Middle frontal gyrus (tissue), 1 donor: ENCODE results near the gene KCNMA1.

Experiments used
- DNase-seq: peaks from one replicate; pipeline ENCODE4 v3.0.0-alpha.2; 2015; ENCODE audit warnings: low spot score; ENCODE audit errors: extremely low spot score

KCNMA1 gene

DNA sequence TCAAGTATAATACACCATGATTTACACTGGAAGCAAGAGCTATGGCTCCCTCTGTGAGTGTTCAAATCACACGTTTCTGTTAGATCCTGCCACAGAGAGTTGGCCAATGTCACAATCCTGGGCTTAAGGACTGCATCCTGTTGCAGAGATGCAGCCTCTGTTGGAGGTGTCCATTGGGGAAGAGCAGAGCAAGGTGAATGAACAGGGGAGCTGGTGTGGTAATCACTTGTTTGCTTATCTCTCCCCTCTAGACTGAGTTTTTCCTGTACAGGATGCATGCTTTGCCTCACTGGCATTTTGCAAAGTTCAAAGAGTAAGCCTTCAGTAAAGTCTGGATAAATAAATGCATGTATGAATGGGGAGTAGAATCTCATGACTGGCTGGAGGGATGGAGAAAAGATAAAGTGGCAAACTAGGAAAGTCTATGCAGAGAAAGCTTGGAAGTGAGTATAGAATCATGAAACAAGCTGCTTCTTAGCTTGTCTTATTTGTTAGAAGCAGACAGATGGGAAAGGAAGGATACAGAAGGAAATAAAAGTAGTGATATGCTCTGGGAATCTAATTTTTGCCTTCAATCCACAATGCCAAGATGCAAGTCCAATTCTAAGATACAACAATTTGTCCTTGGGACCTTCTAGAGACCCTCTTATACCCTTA, 605.9 kb downstream of the KCNMA1 start:
- DNase-seq: no peak

DNA sequence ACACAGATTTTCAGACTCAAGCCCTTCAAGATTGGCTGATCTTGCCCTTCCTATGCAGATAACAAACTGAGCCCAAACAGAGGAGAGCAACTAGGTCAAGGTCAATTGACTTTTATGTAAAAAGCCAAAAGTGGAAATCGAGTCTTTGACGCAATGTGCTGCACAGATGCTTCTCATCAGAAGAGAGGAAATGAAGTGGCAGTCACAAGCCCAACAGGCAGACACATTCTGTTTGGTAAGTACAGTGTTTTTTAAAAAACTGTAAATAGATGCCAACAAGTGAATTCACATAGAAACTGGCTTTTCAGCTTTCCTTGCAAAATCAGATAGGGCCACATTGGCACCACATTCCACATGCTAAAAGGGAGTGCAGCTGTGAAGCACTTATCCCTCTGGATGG, 606.6 kb downstream of the KCNMA1 start:
- no peak for DNase-seq

DNA sequence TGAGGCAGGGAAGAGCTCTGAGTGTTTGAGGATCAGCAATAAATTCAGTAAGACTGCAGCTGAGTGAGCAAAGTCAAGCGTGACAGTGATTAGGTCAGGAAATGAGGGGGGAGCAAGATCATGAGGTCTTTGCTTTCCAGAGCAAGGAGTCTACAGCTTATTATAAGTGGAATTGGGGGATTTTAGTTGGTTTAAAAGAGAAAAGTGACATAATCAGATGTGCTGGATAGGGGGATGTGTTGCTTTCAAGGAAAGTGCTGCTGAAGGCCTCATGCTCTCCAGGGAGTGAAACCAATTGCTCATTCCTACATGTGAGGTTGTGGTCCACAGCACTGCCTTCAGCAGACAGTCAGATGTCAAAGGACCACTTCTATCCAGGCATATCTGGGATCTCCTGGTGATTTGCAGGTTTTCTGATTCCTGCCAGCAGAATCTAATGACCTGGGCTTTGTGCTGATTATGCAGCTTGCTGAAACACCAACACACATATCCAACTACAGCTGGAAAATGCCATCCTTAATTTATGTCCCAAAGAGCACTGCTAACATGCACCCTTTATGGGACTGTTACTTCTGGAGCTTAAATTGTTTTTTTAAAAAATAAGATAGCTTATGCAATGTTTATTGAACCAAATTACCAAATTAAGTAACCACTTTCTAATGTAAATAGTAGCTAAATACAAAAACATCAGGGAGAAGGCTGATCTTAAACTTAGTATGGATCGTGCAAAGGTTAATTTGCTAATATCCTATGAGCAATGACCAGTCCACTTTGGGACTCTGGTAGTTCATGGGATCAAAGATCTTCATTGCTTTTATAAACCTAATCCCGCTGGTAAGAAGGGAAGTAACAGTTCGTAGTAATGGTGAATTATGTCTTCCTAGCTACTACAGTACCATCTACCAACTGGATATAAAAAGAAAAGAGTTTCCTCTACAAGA, 607.6 kb downstream of the KCNMA1 start:
- DNase-seq: no peak

DNA sequence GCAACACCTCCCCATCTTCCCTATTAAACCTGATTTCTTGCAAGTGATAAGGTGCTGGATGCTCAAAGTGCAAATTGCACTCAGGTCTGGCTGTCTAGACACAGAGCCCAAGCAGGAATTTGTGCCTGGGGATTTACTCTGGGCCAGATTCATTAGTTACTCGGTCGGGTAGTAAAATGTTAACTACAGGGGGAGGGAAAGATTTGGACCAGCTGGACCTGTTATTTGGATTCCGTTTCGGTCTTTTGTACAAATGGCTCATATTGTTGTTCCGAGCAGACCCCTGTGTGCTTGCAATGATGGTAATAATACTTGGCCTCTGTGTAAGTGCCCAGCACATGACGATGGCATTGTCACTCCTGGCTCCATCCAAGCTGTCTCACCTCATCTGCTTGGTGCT, 609.6 kb downstream of the KCNMA1 start:
- no peak for DNase-seq

DNA sequence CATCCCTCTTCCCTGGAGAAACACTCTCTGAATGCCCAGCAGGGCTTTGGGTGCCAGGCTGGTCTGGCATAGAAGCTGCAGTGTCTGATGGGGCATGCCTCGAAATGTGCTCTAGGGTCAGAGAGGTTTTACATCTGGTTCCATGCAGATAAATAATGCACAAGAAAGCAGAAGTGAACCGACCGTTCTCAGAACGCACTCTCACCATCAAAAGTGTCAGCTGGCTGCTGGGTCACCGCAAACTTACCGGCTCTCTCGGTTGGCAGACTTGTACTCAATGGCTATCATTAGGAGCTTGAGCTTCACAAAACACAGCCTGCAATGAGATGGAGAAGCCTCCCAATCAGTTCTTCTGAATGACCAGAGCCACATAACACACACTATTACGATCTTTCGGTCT, 610.0 kb downstream of the KCNMA1 start:
- no peak for DNase-seq

DNA sequence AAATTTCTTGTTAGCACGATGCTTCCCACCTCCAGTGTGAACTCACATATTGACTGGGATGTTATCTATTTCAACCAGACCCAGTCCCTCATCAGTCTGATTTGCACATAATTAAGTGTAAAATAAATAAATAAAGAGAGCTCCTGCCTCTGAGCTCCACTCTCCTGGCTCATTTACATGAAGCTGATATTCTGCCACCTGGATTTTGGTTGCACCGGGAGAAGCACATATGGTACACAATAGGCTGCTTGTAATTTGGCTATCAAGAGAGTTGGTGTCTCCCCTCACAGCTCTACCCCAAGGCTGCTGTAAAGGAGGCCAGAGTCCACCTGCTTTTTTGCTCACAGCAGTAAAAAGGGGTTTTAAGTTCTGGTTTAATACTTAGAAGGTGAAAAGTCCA, 610.5 kb downstream of the KCNMA1 start:
- no peak for DNase-seq

DNA sequence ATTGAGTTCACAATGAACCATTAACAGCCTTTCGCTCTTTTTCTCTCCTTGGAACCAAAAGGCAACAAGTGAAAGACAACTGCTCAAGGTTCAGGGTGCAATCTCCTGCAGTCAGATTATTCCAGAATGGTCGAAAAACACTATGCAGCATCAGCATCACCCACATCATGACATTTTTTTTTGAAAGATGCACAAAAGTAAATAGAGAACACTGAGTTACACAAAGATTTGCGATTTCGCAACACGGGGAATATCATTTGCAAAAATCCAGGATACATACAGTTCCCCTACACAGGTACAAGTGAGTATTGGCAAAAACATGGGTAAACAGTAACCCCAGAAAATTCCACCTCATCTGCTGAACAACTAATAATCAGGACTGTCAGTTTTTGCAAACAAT, 611.5 kb downstream of the KCNMA1 start:
- DNase-seq: no peak

DNA sequence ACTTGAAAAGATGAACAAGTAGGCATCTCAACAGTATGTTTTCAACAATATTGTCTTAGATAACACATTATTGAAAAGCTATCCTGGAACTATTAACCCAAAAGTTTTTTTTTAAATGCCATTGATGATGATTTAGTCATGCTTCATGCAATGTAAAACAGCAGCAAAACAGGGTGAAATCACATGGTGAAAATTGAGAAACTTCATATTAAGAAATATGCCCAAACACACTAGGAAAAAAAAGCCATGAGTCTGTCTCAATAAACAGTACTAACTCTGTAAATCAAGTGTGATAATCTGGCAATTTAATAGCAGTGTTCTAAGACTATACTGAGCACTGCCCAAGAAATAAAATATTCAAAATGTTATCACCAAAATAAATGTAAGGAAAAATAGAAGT, 613.1 kb downstream of the KCNMA1 start:
- no peak for DNase-seq

DNA sequence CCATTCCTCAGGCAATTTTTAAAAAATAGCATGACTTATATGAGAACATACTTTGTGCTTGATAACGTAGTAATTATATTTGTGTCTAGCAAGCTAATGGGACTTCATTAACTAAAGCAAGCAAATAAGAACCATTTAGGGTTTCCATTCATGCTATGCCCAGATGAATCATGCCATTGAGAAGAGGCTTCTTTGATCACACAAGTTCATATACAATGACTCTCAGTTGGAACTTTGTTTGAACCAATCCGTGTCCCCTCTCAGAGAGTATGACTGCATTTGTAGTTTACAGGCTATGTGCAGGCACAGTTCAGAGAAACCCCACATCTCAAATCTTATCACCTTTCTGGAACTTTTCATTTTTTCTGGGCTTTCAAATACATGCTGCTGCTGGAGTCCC, 614.2 kb downstream of the KCNMA1 start:
- no peak for DNase-seq

DNA sequence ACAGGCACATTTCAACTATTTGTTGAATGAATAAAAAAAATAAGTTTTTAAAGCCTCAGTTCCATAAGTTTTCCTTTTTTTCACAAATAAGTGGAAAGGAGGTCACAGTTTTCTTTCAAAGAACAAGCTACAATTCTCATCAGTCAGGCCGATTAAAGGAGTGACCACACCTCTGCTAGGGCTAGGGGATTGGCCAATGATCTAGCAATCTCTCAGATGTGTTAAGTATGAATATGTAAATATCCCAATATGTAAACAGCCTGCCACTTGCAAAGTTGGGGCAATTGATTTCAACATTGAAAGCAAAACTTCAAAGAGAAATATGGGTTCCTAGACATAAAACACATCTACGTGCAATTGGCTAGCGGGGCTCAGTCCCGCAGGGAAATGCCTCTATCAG, 614.9 kb downstream of the KCNMA1 start:
- no peak for DNase-seq

DNA sequence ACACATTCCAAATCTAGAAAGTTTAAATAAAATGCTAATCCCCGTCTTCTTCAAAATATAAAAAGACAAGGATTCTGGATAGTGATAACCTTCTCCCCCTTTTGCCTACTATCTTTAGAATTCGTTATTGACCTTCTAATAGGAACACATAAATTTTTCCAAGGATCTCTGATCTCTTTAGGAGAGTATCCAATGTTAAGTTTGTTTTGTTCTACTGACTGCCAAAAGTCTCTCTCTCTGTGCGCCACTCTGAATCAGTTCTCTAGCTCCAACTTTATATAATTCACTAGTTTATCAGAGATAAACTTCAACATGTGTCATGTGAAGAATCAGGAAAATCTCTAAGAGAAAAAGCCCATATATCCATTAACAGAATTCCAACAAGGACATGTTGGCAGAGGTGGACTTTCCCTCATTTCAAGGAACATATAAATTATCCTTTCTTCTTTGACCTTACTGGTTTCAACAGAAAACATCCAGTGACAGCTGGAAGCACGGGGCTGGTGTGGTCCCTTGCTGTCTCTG, 615.6 kb downstream of the KCNMA1 start:
- no peak for DNase-seq

DNA sequence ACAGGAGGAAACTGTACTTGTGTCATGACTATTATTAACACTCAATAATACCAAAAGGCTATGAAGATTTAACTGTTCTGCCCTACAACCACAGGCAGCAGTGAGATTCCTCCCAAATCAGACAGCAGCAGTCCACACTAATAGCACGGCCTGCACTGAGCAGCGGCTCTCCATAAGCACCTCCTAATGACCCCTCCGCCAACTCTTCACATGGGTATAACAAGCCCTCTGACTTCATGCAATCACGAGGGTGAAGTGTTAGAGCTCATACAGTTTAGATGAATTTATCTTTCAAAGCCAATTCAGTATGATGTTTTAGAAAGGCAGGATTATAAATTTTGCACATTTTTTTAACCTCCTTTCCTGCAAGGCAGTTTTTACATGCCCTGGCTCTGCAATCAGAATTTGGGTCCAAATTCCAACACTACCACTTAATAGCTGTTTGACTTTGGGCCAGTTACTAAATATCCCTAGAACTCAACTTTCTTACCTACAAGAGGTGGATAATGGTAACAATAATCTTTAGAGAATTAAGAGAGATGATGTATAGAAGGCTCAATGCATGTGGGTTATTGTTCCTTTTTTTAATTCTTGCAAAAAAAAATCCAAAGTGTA, 617.1 kb downstream of the KCNMA1 start:
- no peak for DNase-seq

DNA sequence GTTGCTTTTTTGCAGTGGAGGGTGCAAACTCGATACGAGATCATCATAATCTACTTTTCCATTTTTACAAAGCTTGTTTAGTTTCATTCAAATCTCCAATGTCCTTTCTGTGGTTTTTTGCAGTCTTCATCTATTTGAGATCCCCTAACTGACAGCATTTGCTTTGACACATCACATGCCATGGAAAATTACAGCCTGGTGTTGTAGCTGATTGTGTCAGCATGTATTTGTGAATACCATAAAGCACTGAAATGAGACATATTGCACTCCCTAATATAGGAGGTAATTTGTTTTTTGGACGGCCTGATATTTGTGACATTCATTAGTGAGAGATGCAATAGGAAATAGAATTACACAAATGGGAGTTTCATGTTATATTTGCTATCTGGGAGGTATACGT, 620.8 kb downstream of the KCNMA1 start:
- no peak for DNase-seq

DNA sequence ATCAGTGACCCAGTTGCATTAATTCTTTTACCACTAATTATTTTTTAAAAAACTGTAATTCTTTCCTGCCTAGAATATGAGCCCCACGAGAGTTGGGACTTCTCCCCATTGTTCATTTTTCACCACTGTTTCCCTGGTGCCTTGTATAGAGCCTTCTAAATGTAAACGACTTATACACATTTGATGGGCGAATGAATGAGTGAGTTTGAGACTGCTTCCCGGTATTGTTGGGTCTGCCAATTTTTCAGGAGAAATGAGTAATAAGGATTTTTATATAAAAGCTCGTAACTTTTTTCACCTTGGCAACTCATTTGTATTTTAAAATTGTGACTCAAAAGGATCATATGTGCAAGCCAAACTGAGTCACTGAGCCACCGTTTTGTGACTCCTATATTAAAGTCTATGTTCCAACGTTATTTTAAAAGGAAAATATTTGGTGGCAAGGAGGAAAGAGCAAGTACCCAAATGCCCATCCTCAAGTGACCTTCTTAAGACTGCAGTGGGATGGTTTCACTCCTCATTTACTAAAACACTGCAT, 621.3 kb downstream of the KCNMA1 start:
- DNase-seq: no peak

DNA sequence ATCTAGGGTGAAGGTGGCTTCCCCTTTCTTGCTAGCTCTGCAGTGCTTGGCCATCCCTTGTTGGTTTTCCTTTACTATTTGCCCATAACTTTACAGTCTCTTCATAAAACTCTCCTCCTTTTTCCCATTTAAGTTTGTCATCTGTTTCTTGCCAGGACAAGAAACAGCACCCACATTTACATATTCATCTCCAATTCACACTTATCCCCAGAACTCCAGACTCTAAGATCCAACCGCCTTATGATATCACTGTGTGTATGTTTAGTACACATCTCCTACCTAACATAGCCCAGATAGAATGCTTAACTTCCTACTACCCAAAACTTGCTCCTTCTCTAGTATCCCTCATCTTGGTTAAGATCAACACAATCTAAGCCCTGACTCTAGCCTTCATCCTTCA, 622.2 kb downstream of the KCNMA1 start:
- DNase-seq: no peak

DNA sequence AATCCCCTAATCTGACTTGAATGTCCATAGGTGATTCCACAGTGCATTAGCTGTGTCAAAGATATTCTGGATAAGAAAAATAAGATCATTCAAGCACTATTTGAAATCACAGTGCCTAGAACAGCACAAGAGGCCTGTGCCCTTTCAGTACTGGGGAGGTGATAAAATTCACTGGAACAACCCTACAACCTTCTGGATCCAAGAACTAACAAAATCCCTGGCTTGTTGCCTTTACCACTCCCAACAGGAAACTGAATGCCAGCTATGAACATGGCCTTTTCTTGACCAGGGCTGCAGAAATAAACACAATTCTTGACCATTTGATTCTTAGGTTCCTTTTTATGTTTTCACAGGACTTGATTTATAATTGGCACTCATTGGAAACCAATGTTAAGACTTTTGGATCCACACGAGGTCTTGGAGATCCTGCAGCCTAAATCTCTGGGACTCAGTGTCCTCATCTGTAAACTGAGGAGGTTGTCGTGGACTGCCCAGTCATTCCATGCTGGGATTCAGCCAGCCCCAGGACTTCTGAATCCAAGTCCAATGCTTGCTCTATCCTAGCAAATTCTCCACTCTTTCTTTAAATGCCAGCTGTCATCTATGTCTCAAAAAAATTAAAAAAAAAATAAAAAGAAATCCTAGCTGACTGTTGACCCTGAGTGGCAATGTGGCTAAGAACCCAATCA, 624.7 kb downstream of the KCNMA1 start:
- no peak for DNase-seq

DNA sequence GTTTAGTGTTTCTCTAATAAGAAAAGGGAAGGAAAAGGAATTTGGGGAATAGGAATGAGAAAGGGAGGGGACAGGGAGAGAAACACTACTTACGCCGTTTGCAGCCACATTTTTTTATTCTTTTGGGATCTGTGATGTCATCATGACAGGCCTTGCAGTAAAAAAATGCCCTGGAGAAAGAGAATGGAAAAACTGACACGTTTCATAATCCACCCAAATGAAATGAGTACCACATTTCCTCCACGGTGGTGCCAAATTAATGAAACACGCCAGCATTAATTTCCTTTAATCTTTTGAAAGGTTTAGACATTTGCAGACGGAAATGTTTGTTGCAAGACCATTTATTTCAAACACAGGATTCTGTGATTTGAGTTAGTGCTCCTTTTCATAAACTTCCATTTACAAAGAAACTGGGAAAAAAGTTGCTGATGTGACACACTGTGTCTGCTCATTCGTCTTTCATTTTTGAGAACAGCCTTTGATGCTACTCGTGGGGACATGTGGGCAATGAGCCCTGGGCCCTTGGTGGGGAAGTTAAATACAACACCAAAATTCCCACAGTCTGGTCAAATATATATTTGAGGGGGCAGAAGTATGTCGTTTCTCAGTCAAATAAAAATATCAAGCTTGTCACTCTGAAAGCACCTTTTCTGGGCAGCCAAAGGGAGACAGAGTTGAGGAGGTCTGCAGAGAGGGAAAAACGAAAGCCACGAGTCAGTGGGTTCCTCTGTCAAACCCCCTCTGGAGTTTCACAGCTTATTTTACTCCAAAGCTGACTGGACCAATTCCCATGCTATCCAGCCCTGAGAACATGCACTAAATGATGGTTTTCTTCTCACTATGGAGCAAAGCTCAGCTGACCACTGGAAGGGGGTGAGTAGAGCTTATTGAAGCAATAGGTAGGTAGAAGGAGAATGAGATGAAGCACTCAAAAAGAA, 625.5 kb downstream of the KCNMA1 start:
- DNase-seq: no peak

DNA sequence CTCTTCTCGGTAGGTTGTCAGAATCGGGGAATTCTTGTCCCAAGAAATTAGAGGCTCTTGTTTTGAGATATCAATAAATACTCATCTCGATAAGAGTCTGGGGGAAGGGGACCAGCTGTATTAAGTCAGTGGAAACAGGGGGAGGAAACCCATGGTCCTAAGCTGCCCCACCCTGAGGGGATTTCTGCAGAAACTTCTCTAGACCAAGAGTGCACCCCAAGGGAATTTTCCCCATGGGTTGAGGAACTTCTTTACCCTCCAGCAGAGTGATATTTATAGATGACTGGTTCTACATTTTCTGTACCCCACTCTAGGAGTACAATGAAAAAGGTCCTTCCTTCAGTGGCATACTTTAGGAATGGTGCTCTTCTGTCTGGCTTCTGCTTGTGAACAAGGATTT, 627.2 kb downstream of the KCNMA1 start:
- no peak for DNase-seq

DNA sequence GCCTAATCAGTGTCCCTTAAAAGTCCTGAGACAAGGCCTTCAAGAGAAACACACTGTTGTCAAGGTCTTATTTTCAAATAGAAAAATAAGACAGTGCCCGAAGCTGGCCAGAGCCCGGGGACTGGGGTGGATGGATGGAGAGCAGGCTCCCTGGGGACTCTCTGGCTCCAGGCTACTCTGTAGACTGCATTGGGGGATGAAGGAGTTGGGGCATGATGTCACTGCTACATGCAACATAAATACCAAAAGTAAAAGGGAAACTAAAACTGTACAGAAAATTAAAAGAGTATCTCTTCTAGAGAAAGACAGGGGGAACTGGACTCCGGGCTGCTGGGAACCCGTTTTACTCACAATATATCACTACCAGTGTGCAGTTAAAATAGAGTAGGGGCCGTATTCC, 629.8 kb downstream of the KCNMA1 start:
- DNase-seq: no peak

DNA sequence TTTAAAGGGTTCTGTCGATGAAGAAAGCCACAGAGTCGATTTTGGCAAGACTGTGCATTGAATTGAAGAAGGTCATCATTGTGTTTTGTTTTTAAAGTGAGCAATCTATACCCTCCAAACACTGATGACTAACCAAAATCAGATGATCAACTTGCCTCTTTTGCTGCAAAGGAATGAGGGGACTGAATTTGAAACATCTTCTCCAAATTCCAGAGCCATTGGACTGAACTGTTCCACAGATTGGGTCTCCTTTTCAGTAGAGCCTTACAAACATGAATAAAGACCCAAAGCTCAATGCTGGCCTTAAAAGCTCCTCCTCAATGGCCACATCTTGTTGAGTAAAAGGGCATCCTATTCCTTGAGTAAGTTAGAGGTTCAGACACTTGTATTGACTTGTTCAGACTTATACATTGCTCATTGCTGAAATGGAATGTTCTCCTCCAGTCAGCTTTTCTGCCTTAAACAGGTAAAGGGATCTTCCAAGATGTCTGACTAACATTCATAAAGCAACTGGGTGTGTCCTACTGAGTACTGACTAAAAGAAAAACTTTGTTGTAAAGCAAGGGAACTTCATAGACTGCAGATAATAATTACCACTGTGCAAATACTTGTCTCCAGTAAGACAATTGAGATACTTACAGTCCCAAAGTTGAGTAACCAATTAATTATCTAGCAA, 630.6 kb downstream of the KCNMA1 start:
- DNase-seq: no peak
